NCI-H82 (cell line): ENCODE results near the gene ARHGAP15.
"Not testable (repeated sequence)": the region's sequence is repeated elsewhere in the genome, so short reads cannot be mapped to it uniquely, and the experiment has no call there.

Experiments used
- DNase-seq: peaks from one replicate; lab custom pipeline; 2025; lab: John Stamatoyannopoulos, UW

Gene ARHGAP15

DNA sequence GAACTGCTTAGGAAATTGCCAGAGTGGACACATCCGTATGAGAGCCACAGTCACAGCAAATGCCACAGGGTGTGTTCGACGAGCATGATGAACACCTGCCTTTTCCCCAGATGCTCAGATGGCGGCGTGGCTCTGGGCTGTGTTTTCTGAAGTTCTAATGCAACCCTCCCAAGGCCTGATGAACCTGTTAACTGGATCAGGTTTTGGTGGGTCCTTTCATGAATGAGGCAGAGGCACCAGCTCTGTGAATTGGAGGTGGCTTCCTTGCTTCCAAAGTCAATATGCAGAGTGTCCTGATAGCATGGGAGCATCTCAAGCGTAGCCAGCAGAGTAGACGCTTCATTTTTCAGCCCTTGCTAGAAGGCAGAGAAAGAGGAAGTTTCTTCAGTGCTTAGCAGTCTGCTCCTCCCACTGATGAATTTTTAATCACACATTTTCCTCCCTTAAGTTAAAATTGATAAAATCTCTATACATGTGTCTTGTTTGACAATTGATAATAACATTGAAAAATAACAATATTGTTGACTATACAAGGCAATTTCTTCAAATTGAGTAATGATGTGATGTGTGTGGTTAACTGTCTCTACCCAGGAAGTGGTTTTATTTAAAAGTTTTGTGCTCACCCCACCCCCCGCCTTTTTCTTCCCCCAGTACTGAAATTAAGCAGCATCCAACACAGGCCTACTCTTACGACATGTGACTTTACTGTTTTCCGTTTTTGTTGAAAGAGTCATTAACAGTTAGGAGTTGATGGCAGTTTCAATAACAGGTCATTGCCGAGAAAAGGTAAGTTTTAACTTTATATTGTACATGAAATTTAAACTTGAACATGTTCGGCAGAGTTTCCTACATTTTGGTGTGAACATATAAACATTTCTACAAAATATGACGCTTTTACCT is at the start of gene ARHGAP15:
Gene ARHGAP15 (plus strand): TSS at position 739 of the 900 bp plus-strand sequence.
- no peak for DNase-seq

DNA sequence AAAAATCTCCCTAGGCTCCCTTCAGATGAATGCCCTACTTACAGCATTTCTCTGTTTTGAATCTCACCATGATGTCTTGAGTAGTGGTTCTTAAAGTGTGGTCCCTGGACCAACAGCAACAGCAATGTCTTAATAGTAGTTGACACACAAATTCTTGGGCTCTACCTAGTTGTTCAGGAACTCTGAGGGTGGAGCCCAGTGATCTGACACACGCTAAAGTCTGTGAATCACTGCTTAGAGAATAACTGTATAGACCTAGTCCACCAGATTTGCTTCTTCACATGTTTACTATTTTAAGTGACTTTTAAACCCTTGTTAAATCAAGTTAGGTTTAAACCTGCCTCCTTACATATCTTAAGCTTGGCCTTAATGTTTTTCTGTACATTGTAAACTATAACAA is 47.6 kb upstream of the ARHGAP15 start:
- no peak for DNase-seq

DNA sequence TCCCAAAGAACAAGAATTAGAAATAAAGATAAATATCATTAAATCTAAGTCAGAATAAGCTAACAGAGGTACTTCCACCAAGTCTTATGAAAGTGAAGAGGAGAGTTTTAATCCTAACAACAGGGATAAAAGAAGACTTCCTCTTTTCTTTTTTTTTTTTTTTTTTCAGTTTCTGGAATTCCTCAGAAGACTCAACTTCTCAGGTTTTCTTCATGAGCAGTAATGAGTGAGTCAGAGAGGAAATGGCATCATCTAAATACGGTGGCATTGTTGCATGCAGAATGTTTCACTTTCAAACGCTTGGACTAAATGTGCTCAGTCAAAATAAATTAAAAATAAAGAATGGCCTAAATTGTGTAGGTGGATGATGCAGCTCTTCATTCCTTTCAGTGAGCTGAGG is 45.6 kb upstream of the ARHGAP15 start:
- DNase-seq = no peak

DNA sequence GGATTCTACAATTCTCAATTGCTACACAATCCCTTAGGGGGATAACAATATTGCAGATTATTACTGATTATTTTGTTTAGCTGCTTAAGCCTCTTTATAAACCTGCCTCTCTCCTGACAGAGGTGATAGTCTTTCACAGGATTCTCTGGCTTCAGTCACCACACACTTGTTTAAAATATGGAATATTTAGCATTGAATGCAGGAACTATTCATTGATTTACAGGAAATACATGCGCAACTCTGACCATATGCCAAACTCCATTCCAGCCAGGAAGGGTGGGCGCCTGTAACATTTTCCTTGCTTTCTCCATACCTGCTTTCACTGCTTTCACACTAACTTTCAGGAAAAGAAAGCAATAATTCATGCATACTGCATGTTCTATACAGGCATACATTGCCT is 44.8 kb upstream of the ARHGAP15 start:
- no peak for DNase-seq

DNA sequence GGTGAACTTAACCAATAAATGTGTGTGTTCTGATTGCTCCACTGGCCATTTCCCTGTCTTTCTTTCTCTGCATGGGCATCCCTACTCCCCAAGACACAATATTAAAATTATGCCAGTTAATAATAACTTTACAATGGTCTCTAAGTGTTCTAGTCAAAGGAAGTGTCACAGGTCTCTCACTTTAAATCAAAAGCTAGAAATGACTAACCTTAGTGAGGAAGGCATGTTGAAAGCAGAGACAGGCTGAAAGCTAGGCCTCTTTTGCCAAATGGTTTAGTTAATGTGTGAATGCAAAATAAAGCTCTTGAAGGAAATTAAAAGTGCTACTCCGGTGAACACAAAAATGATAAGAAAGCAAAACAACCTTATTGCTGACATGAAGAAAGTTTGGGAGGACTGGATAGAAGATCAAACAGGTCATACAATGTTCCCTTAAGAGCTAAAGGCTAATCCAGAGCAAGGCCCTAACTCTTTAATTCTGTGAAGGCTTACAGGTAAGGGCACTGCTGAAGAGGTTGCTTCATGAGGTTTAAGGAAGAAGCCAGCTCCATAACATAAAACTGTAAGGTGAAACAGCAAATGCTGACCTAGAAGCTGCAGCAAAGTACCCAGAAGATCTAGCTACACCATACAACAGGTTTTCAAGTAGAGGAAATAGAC is 44.0 kb upstream of the ARHGAP15 start:
- DNase-seq = no peak

DNA sequence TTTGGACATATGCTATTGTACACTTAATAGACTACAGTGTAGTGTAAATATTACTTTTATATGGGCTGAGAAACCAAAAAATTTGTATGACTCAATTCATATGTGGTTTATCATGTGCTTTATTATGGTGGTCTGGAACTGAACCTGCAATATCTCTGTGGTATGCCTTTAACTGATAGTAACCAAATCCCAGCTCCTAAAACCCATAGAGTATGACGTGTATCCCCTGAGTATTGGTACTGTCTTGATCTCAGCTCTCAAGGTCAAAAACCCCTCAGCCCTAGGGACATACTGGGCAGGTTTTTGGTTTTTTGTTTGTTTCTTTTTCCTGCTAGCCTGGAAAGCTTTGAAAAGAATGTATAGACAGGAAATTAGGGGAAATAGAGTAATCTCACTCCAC is 42.2 kb upstream of the ARHGAP15 start:
- DNase-seq = no peak

DNA sequence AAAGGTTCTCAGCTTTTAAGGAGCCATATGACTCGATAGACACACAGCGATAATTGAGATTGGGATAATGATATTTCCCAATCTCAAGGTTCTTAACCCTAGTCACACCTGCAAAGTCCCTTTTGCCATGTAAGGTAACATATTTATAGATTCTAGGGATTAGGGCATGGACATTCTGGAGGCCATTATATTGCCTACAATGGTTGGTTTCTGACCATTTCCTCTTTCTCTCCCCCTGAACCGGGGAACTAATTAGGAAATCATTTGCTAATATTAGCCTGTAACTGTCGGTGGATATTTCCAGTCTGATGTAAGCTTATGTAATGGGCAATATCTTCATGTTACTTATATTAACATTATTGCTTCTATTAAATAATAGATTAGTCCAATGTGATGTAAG is 40.8 kb upstream of the ARHGAP15 start:
- no peak for DNase-seq

DNA sequence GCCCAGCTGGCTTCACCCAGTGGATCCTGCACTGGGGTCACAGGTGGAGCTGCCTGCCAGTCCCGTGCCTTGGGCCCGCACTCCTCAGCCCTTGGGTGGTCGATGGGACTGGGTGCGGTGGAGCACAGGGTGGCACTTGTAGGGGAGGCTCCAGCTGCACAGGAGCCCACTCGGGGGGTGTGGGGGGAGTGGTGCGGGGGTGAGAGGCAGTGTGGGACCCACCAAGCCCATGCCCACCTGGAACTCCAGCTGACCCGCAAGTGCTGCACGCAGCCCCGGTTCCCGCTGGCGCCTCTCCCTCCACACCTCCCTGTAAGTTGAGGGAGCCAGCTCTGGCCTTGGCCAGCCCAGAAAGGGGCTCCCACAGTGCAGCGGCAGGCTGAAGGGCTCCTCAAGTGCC is 39.7 kb upstream of the ARHGAP15 start:
- not testable (repeated sequence) for DNase-seq

DNA sequence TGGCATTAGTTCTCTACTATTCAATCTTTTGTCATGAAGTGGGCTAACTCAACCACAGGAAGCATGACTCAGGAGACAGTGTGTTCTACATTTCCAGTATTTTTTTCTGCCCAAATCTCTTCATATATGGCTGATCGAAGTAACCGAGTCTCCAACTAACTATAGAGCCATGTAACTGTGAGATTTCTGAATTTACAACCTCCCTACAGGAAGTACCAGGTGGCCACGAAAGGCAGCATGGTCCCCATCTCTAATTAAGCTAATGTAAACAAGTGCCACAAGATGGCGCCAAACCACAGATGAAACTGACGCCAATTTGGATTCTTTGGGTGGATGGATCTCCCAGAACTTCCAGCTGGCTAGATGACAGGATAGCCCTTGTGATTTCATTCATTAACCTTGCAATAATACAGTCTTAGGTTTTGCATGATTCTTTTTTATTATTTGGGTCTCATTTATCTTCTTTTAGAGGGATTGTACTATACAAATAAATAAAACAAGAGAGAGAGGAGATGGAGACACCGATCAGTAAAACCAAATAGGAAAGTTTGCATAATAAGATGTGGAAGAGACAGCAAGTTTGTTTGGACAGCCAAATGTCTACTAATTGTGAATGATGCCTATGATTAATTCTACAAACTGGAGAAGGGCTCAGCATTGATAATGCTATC is 18.3 kb upstream of the ARHGAP15 start:
- peak; percentile 87 for DNase-seq

DNA sequence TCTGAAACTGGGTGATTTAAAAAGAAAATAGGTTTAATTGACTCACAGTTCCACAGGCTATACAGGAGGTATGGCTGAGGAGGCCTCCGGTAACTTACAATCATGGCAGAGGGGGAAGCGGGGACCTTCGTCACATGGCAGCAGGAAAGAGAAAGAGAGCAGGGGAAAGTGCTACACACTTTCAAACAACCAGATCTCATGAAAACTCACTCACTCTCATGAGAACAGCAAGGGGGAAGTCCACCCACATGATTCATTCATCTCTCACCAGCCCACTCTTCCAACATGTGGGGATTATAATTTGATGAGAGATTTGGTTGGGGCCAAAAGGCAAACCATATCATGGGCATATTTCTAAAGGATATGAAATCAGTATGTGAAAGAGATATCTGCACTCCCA is 12.0 kb upstream of the ARHGAP15 start:
- no peak for DNase-seq

DNA sequence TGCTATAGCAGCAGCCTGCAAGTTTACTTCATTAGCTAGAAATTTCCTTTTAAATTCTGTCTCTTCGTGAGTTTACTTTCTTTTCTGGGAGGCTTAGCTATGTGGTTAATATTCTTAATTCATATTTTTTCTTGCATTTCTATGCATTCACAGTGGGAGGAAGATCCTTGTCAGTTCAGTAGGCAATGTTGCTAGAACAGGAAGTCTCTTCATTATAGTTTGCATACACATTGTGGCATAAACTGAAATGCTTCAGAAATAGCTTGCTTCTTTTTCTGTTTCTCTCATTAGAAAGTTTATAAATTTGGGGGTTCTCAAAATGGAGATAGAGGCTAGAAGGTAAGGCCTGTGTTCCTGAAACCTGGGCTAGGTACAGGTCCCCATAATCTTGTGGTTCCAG is 8.1 kb upstream of the ARHGAP15 start:
- DNase-seq = no peak

DNA sequence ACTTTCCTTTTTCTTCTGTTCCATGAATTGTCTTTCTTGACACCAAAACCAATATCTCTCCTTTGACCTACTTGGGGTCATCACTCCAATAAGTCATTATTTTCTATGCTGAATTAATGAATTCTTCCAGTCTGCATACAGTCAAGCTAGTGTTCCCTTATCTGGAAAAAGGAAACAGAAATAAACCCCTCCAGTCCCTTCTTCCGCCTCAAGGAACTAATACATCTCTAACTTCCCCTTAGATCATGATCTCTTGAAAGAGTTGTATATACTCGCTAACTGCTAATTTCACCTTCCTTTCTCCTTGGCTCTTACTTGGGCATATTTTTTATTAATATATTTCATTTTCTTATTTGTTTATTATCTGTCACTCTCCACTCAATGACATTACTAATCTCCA is 7.3 kb upstream of the ARHGAP15 start:
- DNase-seq = no peak

DNA sequence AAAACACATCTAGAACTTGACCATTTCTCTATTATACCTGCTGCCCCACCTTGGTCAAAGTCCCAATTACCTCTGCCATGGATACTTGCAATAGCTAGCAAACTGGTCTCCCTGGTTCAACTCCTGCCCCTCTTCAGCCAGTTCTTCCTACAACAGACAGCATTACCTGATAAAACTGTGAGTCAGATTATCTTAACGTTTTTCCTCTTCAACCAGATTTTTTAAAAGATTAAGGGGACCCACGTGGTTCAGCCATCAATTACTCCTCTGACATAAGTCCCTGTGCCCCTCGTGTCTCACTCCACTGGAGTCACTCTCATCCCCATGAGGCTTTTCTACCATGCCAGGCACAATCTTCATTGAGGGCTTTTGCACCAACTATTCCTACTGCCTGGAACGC is 5.3 kb upstream of the ARHGAP15 start:
- DNase-seq = no peak

DNA sequence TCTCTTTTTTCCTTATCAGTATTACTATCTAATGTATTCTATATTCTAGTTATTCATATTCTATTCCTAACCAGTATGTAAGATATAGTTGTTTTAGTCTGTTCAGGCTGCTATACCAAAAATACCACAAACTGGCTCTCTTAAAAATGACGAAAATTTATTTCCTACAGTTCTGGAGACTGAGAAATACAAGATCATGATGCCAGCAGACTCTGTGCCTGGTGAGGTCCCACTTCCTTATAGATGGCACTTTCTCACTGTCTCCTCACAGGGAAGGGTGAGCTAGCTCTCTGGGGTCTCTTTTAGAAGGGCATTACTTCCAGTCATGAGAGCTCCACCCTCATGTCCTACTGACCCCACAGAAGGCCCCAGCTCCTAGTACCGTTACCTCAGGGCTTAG is 4.8 kb upstream of the ARHGAP15 start:
- DNase-seq = no peak

DNA sequence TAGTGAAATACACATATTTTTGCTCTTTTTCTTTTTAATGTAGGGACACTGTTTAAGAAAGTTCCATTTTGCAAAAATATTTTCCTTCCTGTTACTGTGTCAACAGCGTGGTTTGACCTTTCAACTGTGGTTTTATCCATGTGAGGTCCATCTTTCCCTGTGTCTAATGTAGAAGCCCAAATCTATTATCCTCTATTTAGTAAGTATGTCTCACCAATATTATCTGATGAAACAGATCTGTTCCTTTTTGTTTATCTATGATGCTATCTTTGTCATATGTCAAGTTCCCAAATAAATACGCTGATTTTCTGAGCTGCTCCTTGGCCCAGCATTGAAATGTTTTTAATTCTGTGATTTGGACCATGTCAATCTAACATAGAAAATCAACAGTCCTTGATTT is 3.5 kb upstream of the ARHGAP15 start:
- no peak for DNase-seq

DNA sequence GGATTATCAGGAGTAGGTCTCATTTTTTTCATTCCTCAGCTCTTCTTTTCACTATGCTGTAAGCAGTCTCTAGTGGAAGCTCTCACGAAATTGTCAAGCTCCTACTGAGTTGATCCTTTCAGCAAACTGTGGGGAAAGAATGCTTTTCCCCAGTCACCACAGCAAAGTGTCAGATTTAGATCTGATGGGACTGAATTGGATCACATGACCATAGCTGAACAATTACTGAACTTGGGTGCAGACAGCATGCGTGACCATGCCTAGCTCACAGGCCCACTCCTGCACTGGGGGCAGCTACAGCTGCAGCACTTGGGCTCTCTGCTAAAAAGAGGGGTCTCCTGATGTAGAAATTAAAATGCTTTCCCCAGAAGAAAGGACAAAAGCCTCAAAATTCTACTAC is 3.1 kb downstream of the ARHGAP15 start:
- no peak for DNase-seq

DNA sequence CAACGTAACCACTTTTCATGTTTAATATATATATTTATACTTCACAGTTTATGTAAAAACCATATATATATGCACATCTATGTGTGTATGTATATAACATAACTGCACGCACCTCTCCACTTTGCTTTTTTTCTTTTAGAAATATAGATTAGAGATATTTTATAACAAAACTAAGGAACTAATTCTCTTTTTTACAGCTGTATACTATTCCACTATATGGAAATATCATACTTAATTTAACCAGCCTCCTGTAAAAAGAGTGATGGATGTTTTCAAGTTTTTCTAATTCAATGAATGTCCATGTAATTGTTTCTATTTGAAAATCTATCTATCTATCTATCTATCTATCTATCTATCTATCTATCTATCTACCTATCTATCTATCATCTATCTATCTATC is 4.6 kb downstream of the ARHGAP15 start:
- DNase-seq = no peak

DNA sequence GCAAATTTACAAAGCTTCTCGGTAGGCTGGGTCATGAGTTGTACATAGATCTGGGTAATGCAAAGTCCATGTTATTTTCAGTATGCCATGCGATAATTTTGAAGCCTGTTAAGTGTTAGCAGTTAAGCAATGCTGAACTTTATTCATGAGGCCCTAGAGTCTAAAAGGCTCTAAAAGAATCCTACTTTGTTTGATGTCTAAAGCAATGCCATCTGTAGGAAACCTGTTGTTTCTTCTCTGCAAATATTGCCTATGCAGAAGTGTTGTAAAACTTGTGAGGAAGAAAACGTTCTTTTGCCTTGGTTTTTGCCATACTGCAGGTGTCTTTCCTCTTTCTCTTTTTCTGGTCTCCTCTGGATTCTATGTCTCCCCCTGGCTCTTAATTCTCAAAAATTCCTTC is 9.1 kb downstream of the ARHGAP15 start:
- no peak for DNase-seq

DNA sequence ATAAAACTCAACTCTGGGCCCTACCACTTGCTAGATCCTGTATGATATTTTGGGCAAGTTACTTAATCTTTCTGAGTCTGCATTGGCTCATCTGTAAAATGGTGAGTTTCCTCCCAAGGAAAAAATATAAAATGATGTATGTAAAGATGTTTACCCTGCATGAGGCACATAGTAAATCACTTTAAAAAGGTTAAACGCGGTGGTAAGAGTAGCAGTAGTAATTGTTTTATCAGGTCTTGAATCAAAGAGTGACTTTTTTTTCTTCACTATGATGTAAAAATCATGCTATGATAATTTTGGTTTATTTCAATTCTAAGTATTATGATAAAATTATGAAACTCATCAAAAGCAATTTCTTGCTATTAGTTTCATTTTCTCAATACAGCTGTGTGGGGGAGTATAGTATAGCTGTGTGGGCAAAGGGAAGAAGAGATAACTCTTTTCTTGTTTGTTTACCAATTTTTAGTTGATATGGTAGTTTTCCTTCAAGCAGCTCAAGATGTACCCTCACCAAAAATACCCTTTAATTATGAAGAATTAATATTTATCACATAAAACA is 10.7 kb downstream of the ARHGAP15 start:
- DNase-seq = no peak

DNA sequence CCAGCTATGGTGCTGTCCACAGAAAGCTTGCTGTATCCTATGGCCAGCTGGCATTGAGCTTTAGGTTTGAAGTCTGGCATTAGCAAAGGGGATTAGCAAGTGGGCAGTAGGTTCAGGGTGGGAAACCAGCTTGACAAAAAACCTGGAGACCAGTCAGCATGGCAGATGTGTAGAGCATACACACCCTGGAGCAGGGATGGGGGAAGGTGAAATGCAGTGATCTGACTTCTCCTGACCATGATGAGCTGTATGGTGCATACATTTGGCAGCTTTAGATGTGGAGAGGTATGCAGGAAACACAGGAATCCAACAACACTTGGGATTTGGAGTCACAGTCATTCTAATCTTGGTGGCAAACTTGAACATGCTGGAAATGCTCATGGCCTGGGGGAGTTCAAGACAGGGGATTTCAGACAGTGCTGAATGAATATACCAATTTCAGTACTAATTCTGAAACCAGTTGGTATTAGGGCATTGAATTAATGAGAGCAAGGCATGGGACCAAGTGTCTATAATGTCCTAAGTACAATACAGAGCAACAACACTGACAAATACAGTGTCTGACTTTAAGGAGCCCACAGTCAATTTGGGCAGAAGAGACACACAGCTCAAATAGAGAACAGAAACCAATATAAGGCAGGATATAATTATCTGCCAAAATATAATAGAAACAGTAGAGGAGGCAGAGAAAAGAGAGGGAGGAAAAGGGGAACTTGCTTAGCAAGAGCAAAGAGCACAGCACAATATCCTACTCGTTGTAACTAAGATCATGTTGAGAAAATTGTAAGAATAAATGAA is 11.8 kb downstream of the ARHGAP15 start:
- DNase-seq = no peak

DNA sequence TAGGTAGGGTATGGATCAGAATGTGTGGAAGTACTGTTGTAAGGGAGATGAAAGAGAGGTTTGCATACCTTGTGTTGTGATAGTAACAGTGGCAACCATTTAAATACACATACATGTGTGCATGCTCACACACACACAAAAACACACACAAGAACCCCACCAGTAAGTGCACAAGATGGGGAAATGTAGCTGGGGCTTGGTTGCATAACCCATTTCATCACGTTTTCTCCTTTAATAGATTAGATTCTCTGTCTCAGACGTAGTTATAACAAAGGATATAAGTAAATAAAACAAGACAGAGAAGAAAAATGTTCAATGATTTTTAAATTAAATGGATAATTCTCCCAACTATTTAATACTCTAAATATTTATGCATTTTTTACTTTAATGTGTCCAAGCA is 13.4 kb downstream of the ARHGAP15 start:
- no peak for DNase-seq
